ENCODE measurements around the gene HHIPL1.
"Not testable (repeated sequence)": the region's sequence is repeated elsewhere in the genome, so short reads cannot be mapped to it uniquely, and the experiment has no call there.

DNA sequence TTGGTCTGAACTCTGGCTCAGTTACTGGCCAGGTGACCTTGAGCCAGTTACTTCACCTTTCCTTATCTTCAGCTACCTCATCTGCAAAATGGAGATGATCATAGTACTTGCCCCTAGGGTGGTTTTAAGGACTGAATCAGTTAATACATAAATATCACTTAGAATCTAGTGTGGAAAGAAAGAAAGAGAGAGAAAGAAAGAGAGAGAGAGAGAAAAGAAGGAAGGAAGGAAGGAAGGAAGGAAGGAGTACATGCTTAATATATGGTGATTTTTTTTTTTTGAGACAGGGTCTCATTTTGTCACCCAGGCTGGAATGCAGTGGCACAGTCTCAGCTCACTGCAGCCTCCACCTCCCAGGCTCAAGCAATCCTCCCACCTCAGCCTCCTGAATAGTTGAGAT is 16.3 kb downstream of the HHIPL1 start:
- TF ChIP-seq CTCF (conservative IDR thresholded peaks at IDR 0.05; ENCODE audit: low read depth, low read length); EZH2 (IDR thresholded peaks at IDR 0.05; ENCODE audit: borderline replicate concordance, low read depth, low read length, poor library complexity, severe bottlenecking): not testable (repeated sequence)

Measured in A673 (cell line).